HG02642 (cell line): ENCODE measurements around the gene SUMO4.

ENCODE experiments used
- ATAC-seq: cut with Tn5 transposase; IDR thresholded peaks from one replicate; pipeline ENCODE4 v1.9.1; 2021; ENCODE audit warnings: mild to moderate bottlenecking; ENCODE audit not compliant: unreplicated experiment, poor library complexity

SUMO4 gene

GRCh38 chr6:149449831-149450678 is 50.0 kb downstream of the SUMO4 start:
- no peak for ATAC-seq
